NCI-H2107 treated with DMSO at 0.1 percent for 48 hours (cell line): Measurements from ENCODE around the gene NUFIP2.
"Not testable (repeated sequence)": the region's sequence is repeated elsewhere in the genome, so short reads cannot be mapped to it uniquely, and the experiment has no call there.

Source experiments
- DNase-seq: peaks from one replicate; lab custom pipeline; 2025; ENCODE audit not compliant: unreplicated experiment; lab: John Stamatoyannopoulos, UW

Gene NUFIP2

DNA sequence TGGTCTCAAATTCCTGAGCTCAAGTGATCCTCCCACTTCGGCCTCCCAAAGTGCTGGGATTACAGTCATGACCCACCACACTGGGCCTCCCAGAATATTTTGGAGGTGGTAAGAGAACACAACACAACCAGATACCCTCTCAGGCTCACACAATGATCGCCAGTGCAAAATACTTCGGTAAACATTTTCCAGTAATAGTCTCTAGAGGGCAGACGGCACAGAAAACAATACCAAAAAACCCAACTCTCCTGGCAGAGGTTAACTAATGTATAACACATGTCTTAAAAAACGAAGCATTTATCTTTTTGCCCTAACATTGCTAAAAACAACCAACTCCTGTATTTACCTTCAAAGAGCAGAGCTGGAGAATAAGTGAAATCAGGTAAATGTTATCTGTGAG is 10.5 kb downstream of the NUFIP2 start:
- no peak for DNase-seq

GRCh38 chr17:29279397-29280070 is 14.4 kb downstream of the NUFIP2 start:
- DNase-seq: no peak

DNA sequence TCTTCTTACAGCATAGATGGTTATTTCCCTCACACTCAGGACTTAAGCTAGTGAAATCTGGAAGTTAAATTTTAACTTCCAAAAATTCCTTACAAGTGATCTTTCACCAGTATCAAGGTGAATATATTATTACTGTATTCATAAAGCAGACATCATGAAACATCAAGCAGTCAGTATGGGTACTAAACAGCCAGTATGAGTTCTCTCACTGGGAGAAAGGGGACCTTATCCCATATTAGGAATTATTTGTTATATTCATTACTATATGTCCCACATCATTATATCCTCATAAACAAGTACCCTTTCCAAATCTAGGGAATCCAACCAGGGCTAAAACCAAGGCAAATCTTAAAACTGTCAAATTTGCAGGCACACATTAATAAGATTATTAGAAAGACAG is 15.3 kb downstream of the NUFIP2 start:
- DNase-seq: no peak

DNA sequence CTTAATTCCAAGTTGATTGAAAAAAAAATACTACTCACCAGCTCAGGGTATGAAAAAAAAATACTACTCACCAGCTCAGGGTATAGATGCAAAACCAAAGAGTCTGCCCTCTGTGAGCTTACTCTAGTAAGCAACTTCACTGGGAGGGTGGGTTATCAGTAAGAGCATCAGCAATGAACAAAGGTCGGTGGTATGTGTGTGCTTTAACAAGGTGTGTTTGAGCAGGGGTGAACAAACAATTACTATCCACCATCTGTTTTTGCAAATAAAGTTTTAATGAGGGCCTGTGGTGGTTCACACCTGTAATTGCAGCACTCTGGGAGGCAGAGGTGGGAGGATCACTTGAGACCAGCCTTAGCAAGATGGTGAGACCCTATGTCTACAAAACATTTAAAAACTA is 20.0 kb downstream of the NUFIP2 start:
- no peak for DNase-seq

GRCh38 chr17:29271980-29272379 is 22.0 kb downstream of the NUFIP2 start:
- DNase-seq: not testable (repeated sequence)

GRCh38 chr17:29263916-29264315 is 30.0 kb downstream of the NUFIP2 start:
- no peak for DNase-seq

- no peak for DNase-seq
Observed at GRCh38 chr17:29257756-29258155, 36.2 kb downstream of the NUFIP2 start.

DNA sequence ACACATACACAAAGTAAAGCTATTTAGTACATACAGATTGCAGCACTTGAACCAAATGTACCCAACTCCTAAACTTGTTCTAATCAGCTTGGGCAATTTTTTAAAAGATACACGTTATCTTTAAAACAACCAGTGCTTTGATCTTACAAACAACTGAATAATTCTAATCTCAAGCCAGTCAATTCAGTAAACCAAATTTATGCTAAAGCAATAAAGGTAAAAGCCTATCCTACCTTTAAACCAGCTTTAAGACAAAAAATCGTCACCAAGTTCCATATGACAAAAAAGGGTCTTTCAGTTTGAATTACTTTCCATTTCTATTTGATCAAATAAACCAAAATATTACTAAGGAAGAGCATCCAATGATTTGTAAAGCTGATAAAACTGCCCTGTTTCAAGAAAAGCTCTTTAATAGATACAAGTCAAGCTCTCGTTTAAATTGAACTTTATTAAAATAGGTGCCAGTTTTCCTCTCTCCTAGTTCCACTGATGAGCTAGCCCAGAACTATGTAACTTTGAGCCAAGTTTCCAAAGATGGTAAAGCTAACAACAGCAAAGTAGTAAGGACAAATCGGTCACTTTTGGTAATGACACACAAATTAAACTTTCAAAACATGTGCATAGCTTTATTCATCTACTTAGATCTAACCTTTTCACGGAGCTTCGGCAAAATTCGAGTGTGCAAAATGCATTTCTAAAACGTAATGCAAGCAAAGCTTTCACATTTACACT is 37.0 kb downstream of the NUFIP2 start:
- no peak for DNase-seq

GRCh38 chr17:29255926-29256522 is 37.9 kb downstream of the NUFIP2 start:
- DNase-seq: no peak

DNA sequence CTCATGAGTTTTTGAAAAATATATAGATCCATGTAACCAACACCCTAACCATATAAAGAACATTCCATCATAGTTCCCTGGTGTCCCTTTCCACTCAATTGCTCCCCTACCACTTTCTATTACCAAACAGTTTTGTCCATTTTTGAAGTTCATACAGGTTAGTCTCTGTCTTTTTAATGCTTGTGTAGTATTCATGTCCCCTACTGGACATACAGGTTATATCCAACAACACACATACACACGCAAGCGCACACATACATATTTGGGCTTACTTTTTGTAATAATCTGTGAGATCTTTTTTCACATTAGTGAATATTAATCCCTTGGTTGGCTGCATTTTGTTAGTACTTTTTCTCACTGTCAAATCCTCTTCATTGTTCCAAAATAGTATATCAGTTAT is 40.9 kb downstream of the NUFIP2 start:
- DNase-seq: no peak

DNA sequence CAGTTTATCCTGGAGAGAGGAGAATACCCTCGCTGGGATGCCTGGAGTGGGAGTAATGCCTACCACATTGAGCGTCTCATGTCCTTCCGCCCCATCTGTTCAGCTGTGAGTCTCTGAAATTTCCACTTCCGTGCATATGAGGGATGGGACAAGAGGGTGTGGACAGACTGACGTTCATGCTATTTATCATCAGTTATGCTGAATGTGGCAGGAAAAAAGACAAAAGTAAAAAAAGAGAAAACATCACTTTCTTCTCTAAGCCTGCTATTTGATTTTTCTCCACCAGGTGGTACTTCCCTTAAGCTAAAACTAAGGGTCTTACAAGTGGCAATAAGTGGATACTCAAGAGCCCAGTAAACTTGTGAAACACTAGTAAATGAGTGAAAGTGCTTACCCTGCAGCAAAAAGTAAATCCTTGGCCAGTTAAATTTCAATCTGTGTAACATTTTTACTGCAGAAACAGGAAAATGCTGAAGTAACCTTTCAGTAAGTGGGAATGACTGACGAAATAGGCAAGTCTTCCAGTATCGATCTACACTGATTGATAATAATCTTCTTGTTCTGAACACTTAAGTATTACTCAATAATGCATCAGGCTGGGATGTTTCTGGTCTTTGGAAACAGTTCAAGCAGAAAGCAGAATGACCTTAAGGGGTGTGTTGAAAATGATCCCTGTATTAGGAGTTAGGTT is 41.7 kb downstream of the NUFIP2 start:
- no peak for DNase-seq

DNA sequence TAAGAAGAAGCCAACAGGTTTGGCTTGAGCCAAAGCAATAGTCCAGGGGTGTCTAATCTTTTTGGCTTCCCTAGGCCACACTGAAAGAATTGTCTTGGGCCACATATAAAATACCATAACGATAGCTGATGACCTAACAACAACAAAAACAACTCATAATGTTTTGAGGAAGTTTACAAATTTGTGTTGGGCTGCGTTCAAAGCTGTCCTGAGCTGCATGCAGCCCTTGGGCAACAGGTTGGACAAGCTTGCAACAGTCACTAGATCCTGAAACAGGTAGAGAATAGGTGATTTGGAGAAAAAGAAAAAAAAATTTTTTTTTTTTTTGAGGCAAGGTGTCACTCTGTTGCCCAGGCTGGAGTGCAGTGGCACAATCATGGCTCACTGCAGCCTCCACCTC is 42.8 kb downstream of the NUFIP2 start:
- DNase-seq: no peak

GRCh38 chr17:29250666-29251065 is 43.3 kb downstream of the NUFIP2 start:
- no peak for DNase-seq

GRCh38 chr17:29248845-29249244 is 45.1 kb downstream of the NUFIP2 start:
- DNase-seq: no peak

- DNase-seq: no peak
Observed at GRCh38 chr17:29247219-29247618, 46.7 kb downstream of the NUFIP2 start.

DNA sequence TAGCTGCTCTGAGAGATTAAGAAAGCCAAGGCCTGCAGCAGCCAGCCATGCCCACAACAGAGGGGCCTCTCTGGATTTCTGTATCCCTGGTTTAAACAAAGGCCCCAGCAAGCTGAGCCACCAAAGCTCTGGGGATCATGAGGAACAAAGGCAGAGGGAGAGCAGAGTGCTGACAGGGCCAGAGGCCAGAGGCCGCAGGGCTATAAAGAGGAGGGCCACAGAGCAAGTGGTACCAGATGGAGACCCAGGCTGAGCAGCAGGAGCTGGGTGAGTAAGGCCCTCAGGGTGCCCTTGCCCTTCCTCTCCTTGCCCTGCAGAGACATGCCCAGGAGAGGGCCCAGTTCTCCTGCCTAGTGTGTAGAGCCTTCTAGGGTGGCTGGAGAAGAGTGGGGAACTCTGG is 47.3 kb downstream of the NUFIP2 start, which contains the start of gene CRYBA1:
TSS of gene CRYBA1 (plus strand) at position 232 of the 400 bp plus-strand sequence. CDS start at position 237, 5 bp downstream.
- no peak for DNase-seq

- no peak for DNase-seq
Observed at GRCh38 chr17:29245401-29245800, 48.5 kb downstream of the NUFIP2 start.

DNA sequence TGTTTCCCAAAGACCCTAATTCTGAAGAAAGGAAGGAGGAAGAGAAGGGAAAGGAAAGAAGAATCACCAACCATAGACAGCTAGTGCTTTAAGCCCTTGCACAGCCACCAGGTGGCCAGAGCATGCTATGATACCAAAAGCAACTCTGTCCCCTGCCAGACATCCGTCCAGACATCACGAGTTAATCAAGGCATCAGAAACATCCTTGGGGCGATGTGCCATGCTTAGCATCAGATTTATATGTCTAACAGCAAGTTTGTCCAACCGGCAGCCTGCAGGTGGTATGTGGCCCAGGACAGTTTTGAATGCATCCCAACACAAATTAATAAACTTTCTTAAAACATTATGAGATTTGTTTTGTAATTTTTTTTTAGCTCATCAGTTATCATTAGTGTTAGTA is 50.2 kb downstream of the NUFIP2 start:
- no peak for DNase-seq

- DNase-seq: no peak
Observed at GRCh38 chr17:29242790-29243189, 51.2 kb downstream of the NUFIP2 start.

DNA sequence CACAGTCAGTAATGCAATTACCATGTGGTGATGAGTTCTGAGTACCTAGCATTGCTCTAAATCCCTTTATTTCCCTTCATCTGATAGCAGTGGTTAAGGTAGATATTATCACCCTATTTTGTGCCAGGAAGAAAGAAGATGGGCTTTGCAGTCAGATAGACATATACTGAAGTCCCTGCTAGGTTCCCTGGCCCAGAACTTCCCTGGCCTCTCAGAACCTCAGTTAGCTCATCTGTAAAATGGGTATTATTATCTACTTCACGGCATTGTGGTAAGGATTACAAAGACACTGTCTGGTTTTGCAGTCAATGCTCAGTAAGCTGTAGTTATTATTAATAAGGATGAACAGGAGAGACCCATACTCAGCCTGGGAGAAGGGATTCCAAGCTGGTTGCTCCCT is 51.9 kb downstream of the NUFIP2 start:
- no peak for DNase-seq
